ENCODE data around the gene RABGAP1L.

DNA sequence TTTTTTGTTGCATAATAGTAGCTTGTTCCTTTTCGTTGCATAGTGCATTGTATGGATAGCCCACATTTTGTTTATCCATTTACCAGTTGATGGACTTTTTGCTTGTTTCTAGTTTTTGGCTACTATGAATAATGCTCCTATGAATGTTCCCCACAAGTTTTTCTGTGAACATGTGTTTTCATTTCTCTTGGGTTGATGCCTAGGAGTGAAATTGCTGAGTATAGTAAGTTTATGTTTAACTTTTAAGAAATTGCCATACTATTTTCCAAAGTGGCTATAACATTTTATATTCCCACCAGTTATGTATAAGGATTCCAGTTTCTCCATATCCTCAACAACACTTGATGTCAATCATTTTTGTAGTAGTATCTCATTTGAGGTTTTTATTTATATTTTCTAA is 755.7 kb downstream of the RABGAP1L start:
- TF ChIP-seq, protein P1, sequence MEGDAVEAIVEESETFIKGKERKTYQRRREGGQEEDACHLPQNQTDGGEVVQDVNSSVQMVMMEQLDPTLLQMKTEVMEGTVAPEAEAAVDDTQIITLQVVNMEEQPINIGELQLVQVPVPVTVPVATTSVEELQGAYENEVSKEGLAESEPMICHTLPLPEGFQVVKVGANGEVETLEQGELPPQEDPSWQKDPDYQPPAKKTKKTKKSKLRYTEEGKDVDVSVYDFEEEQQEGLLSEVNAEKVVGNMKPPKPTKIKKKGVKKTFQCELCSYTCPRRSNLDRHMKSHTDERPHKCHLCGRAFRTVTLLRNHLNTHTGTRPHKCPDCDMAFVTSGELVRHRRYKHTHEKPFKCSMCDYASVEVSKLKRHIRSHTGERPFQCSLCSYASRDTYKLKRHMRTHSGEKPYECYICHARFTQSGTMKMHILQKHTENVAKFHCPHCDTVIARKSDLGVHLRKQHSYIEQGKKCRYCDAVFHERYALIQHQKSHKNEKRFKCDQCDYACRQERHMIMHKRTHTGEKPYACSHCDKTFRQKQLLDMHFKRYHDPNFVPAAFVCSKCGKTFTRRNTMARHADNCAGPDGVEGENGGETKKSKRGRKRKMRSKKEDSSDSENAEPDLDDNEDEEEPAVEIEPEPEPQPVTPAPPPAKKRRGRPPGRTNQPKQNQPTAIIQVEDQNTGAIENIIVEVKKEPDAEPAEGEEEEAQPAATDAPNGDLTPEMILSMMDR (IDR thresholded peaks at IDR 0.05): no peak
- no peak for TF ChIP-seq POLR2A (IDR thresholded peaks at IDR 0.05)

Data from body of pancreas (tissue), 4 donors.